Thyroid gland (tissue), 4 donors: Measurements from ENCODE around the gene GJC1.

ENCODE experiments used
- POLR2A ChIP-seq, 2 donors: fragments of 450-650 bp; IDR thresholded peaks; one replicate each; pipeline ENCODE4 v1.6.1; 2017; ENCODE audit warnings: antibody characterized with exemption in 2 of 2, mild to moderate bottlenecking in 2 of 2, moderate library complexity in 1 of 2
- TF ChIP-seq, protein P1 (sequence below), 6 experiments: fragments of 200-600 bp in 3 of 6; fragments of 450-650 bp in 3 of 6; sonication (generic) in 3 of 6; IDR thresholded peaks; one replicate each; pipeline ENCODE4 v1.5.1; 2016 to 2019; ENCODE audit warnings: antibody characterized with exemption in 6 of 6, mild to moderate bottlenecking in 2 of 6, inconsistent platforms in 1 of 6, moderate library complexity in 1 of 6

DNA sequence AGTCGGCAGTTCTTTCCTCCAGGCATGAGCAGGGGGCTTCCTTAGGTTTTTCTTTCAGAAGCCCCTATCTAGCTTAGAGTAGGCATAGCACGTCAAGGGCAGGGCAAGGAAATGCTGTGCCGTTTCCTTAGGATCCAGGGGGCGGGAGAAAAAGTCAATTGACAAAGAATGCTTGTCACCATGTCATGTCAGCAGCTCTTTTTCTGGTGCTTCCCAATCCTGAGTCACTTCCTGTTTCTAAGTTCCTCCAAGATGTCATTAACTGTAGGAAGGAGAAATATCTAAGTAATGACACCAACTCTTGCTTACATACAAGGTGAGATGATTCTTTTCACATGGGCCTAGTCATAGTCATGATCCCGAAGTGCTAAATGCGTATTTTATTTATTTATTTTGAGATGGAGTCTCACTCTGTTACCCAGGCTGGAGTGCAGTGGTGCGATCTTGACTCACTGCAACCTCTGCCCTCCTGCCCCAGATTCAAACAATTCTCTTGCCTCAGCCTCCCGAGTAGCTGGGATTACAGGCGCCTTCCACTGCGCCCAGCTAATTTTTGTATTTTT is 35.2 kb downstream of the GJC1 start:
- TF ChIP-seq, protein P1, sequence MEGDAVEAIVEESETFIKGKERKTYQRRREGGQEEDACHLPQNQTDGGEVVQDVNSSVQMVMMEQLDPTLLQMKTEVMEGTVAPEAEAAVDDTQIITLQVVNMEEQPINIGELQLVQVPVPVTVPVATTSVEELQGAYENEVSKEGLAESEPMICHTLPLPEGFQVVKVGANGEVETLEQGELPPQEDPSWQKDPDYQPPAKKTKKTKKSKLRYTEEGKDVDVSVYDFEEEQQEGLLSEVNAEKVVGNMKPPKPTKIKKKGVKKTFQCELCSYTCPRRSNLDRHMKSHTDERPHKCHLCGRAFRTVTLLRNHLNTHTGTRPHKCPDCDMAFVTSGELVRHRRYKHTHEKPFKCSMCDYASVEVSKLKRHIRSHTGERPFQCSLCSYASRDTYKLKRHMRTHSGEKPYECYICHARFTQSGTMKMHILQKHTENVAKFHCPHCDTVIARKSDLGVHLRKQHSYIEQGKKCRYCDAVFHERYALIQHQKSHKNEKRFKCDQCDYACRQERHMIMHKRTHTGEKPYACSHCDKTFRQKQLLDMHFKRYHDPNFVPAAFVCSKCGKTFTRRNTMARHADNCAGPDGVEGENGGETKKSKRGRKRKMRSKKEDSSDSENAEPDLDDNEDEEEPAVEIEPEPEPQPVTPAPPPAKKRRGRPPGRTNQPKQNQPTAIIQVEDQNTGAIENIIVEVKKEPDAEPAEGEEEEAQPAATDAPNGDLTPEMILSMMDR (IDR thresholded peaks at IDR 0.05) = no peak
- no peak for TF ChIP-seq POLR2A (IDR thresholded peaks at IDR 0.05)
